Measurements from ENCODE around the gene TMEM131L. TPM values are rescaled to one million over a fixed set of nuclear protein-coding genes. Genes with fewer than 3 reads are reported as not detected.

TMEM131L gene
- total RNA-seq, 6 experiments from 2014 or later: 7.7 to 8.9 (median 8.0) TPM

DNA sequence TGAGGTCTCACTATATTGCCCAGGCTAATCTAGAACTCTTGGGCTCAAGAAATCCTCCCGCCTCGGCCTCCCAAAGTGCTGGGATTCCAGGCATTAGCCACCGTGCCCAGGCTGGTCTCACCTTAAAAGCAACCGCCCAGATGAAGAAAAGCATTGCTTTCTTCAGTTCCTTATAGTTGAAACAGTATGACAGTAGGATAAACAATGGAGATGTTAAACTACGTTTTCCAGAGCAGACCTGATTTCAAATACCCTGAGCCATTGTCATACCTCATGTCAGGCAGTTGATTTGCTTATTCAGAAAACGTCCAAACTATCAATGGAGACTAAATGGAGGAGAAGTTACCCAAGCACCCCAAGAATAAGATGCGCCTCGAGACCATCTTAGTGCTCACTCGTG is 26.3 kb upstream of the TMEM131L start:
- no peaks in the 10 kb centered on the region for H3K36me3 Mint-ChIP-seq (ENCODE audit: low read depth)
- no peaks in the 10 kb centered on the region for H3K4me1 Mint-ChIP-seq (ENCODE audit: low read depth)
- H3K27me3 Mint-ChIP-seq (ENCODE audit: insufficient read depth): peaks cover 2% of the 10 kb centered on the region
- no peak overlapping the region for H3K27ac Mint-ChIP-seq
- DNase-seq: no peak
- TF ChIP-seq, protein P1, sequence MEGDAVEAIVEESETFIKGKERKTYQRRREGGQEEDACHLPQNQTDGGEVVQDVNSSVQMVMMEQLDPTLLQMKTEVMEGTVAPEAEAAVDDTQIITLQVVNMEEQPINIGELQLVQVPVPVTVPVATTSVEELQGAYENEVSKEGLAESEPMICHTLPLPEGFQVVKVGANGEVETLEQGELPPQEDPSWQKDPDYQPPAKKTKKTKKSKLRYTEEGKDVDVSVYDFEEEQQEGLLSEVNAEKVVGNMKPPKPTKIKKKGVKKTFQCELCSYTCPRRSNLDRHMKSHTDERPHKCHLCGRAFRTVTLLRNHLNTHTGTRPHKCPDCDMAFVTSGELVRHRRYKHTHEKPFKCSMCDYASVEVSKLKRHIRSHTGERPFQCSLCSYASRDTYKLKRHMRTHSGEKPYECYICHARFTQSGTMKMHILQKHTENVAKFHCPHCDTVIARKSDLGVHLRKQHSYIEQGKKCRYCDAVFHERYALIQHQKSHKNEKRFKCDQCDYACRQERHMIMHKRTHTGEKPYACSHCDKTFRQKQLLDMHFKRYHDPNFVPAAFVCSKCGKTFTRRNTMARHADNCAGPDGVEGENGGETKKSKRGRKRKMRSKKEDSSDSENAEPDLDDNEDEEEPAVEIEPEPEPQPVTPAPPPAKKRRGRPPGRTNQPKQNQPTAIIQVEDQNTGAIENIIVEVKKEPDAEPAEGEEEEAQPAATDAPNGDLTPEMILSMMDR (IDR thresholded peaks at IDR 0.05): no peak
- no peak overlapping the region for H3K4me3 Mint-ChIP-seq
- no peaks in the 10 kb centered on the region for H3K9me3 Mint-ChIP-seq

GRCh38 chr4:153440475-153440874 is 25.7 kb upstream of the TMEM131L start:
- no peak for DNase-seq
- no peak overlapping the region for H3K4me3 Mint-ChIP-seq
- TF ChIP-seq, protein P1 (IDR thresholded peaks at IDR 0.05): no peak

DNA sequence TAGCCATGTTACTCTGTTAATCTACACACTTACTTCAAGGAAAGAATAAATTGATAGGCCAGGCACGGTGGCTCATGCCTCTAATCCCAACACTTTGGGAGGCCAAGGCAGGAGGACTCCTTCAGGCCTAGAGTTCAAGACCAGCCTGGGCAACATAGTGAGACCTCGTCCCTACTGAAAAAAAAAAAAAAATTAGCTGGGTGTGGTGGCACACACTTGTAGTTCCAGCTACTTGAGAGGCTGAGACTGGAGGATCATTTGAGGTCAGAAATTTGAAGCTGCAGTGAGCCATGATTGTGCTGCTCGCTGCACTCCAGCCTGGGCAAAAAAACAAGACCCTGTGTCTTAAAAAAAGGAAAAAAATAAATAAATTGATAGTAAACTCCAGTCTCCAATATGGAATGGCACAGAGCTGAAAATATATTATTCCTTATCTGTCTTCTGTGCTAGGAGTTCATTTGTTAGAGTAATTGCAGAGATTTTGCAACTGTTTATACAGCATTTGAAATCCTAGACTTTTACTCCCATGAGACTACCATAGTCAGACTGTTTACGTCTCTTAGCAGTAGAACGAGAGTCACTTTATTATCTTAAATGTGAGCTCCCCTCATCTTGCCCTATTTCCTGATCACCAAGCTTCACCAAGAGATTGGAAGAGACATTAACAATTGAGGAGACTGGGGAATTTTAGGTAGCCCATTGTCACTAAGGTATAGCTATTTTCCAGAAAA is 18.8 kb upstream of the TMEM131L start:
- Mint-ChIP-seq H3K27me3 (ENCODE audit: insufficient read depth) (no peaks in the 10 kb centered on the region), H3K4me3 (peak overlapping the region; percentile 80), H3K36me3 (ENCODE audit: low read depth) (no peaks in the 10 kb centered on the region), H3K27ac (no peak overlapping the region), H3K9me3 (no peaks in the 10 kb centered on the region), H3K4me1 (ENCODE audit: low read depth) (peaks cover 26% of the 10 kb centered on the region)
- DNase-seq: no peak
- TF ChIP-seq, protein P1 (IDR thresholded peaks at IDR 0.05): no peak

More at GRCh38 chr4:153440475-153440874, 25.7 kb upstream of the TMEM131L start:
- Mint-ChIP-seq H3K36me3 (ENCODE audit: low read depth) (no peaks in the 10 kb centered on the region), H3K27me3 (ENCODE audit: insufficient read depth) (peaks cover 2% of the 10 kb centered on the region), H3K4me1 (ENCODE audit: low read depth) (no peaks in the 10 kb centered on the region), H3K27ac (no peak overlapping the region), H3K9me3 (no peaks in the 10 kb centered on the region)

DNA sequence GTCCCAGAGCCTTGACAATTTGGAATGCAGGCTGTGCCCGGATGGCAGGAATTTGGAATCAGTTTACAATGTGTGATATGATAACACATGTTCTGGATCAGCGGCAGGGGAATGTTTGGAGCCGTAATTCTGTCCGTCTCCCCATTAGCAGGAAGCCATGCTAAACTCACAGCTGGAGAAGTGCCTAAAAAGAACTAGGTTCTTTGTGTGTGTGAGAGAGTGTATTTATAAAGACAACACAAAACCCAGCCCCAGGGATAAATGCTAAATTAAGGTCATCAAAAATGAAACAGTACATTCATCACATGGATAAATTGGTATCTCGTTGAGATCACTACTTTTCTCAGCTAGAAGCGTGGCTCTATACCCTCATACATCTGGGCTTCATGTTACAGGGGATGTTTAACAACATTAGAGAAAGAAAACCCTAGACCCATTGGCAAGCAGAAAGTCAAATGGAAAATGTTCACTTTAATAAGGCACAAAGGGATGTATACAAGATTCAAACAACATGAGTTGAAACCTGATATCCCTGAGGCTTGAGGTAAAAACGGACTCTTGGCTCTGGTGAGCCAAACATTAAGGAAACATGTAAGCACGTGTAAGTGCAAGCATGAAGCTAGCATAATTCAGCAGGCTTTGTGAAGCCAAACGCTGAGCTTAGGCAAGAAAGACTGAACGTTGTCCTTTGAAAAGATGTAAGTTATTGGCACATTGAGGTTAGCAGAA is 18.0 kb upstream of the TMEM131L start:
- Mint-ChIP-seq H3K36me3 (ENCODE audit: low read depth) (no peaks in the 10 kb centered on the region), H3K4me1 (ENCODE audit: low read depth) (peaks cover 26% of the 10 kb centered on the region), H3K27ac (no peak overlapping the region), H3K27me3 (ENCODE audit: insufficient read depth) (no peaks in the 10 kb centered on the region), H3K4me3 (peak overlapping the region; percentile 80), H3K9me3 (no peaks in the 10 kb centered on the region)
- TF ChIP-seq, protein P1 (IDR thresholded peaks at IDR 0.05): no peak
- no peak for DNase-seq

DNA sequence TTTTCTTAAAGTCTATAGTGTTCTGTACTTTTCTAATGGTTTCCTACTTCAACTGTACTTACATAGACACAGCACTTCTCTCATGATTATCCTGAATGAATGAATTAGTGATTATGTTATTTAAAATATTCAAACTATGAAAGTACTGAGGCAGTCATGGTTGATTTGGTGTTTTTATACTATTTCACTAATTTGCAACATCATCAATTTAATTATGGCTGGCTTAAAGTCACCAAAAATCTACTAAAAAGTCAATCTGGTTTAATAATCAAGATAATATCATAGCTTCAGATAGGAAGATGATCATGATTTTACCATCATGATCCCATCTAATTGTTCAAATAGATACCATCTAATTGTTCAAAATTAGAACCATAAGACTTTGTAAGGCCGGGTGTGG is 16.8 kb upstream of the TMEM131L start:
- no peaks in the 10 kb centered on the region for H3K27me3 Mint-ChIP-seq (ENCODE audit: insufficient read depth)
- TF ChIP-seq, protein P1 (IDR thresholded peaks at IDR 0.05): no peak
- H3K27ac Mint-ChIP-seq: no peak overlapping the region
- no peaks in the 10 kb centered on the region for H3K36me3 Mint-ChIP-seq (ENCODE audit: low read depth)
- no peak for DNase-seq
- no peak overlapping the region for H3K4me3 Mint-ChIP-seq
- H3K9me3 Mint-ChIP-seq: no peaks in the 10 kb centered on the region
- peaks cover 26% of the 10 kb centered on the region for H3K4me1 Mint-ChIP-seq (ENCODE audit: low read depth)

All from HFFc6 (cell line).